Right ventricle myocardium inferior (tissue), 1 donor: ENCODE data around the gene TGM3. TPM values are rescaled to one million over a fixed set of nuclear protein-coding genes. Genes with fewer than 3 reads are reported as not detected.

ENCODE experiments used
- total RNA-seq: library from RNA; stranded (reverse); fragmentation: NEBNext Ultra II Directional; extraction: Animal tissue kit (Norgen Biotek cat#: 25700); gene quantifications from one replicate; pipeline ENCODE4 v1.2.1, GENCODE V29; 2021
- donor health status: DM: no; HTN: yes; CAD: no; lungs with severe emphysema.

The TGM3 gene
- total RNA-seq, 1 donor from 2014 or later, result not detected

Other genes starting within 250 kb of the TGM3 start
- 13.5 TPM for gene STK35, start 194.2 kb upstream of the TGM3 start, total RNA-seq
- not detected for gene TGM6, start 84.9 kb downstream of the TGM3 start, total RNA-seq
- gene SNRPB, start 174.8 kb downstream of the TGM3 start, total RNA-seq, result 55.7 TPM
- gene ZNF343, start 212.9 kb downstream of the TGM3 start, total RNA-seq, result 5.8 TPM
- 0.08 TPM for gene TMC2, start 240.6 kb downstream of the TGM3 start, total RNA-seq